IMR-90 (cell line): Measurements from ENCODE around the gene CBX8. TPM values are rescaled to one million over a fixed set of nuclear protein-coding genes. Genes with fewer than 3 reads are reported as not detected.

Experiments
- ATAC-seq: fragments of 200-7000 bp; cut with Tn5 transposase; 2 replicates; pipeline ENCODE4 v1.9.1; 2020; ENCODE audit warnings: low read depth, mild to moderate bottlenecking, moderate library complexity
- BruUV-seq: library from RNA; stranded (reverse); fragments of 400-500 nt; replicated peaks from 2 replicates; lab custom pipeline; 2021; lab: Mats Ljungman, UMichigan
- CTCF ChIA-PET: fragments of 300-600 bp; formaldehyde crosslinking; extraction: SDS; loops from one replicate; lab custom pipeline; 2021; ENCODE audit warnings: antibody characterized with exemption; lab: Yijun Ruan, JAX
- POLR2A ChIA-PET: fragments of 300-600 bp; sonication (Branson Sonifier 250); formaldehyde crosslinking; loops from one replicate; lab custom pipeline; 2022; ENCODE audit warnings: antibody characterized with exemption; ENCODE audit not compliant: unreplicated experiment; lab: Charles Lee
- DNase-seq: peaks from one replicate; pipeline ENCODE4 v3.0.0; 2013
- H2AFZ ChIP-seq: replicated peaks from 2 replicates; pipeline ENCODE3; 2013; ENCODE audit warnings: low read length, mild to moderate bottlenecking; ENCODE audit not compliant: poor library complexity
- H2AK5ac ChIP-seq: 2 replicates; pipeline ENCODE4 v1.6.1; 2013; ENCODE audit warnings: low read depth, low read length, inconsistent platforms
- H2AK9ac ChIP-seq: replicated peaks from 2 replicates; pipeline ENCODE3; 2013; ENCODE audit warnings: mild to moderate bottlenecking, low read depth, low read length, moderate library complexity; ENCODE audit not compliant: poor library complexity
- H2BK120ac ChIP-seq: 2 replicates; pipeline ENCODE4 v1.6.1; 2013; ENCODE audit warnings: low read depth, low read length, inconsistent platforms
- H2BK15ac ChIP-seq: 3 replicates; pipeline ENCODE4 v1.6.1; 2013; ENCODE audit warnings: low read depth, low read length, inconsistent platforms
- H2BK20ac ChIP-seq: 2 replicates; pipeline ENCODE4 v1.6.1; 2013; ENCODE audit warnings: low read depth, mild to moderate bottlenecking, inconsistent platforms, low read length, moderate library complexity
- H2BK5ac ChIP-seq: 2 replicates; pipeline ENCODE4 v1.6.1; 2013; ENCODE audit warnings: mild to moderate bottlenecking, low read depth, low read length, inconsistent platforms; ENCODE audit not compliant: poor library complexity, severe bottlenecking
- H3K14ac ChIP-seq: replicated peaks from 2 replicates; pipeline ENCODE4 v1.6.1; 2013; ENCODE audit warnings: low read depth, low read length, inconsistent platforms
- H3K18ac ChIP-seq: 2 replicates; pipeline ENCODE4 v1.6.1; 2013; ENCODE audit warnings: low read depth, low read length, control low read depth
- H3K23ac ChIP-seq: 2 replicates; pipeline ENCODE4 v1.6.1; 2013; ENCODE audit warnings: low read depth, low read length, inconsistent platforms
- H3K27ac ChIP-seq: 2 replicates; pipeline ENCODE4 v1.5.1; 2013; ENCODE audit warnings: mild to moderate bottlenecking, control low read depth, low read length; ENCODE audit not compliant: insufficient read depth
- H3K27me3 ChIP-seq: 2 replicates; pipeline ENCODE4 v1.6.1; 2013; ENCODE audit warnings: low read length; ENCODE audit not compliant: control insufficient read depth, insufficient read depth
- H3K36me3 ChIP-seq: 2 replicates; pipeline ENCODE4 v1.6.1; 2013; ENCODE audit warnings: low read length, mixed read lengths; ENCODE audit not compliant: control insufficient read depth, insufficient read depth
- H3K4ac ChIP-seq: 2 replicates; pipeline ENCODE4 v1.6.1; 2013; ENCODE audit warnings: low read depth, low read length, inconsistent platforms
- H3K4me1 ChIP-seq: 2 replicates; pipeline ENCODE4 v1.6.1; 2013; ENCODE audit warnings: low read length, mixed read lengths; ENCODE audit not compliant: control insufficient read depth, insufficient read depth
- H3K4me2 ChIP-seq: 2 replicates; pipeline ENCODE4 v1.6.1; 2013; ENCODE audit warnings: low read depth, mild to moderate bottlenecking, control low read depth, low read length, moderate library complexity
- H3K4me3 ChIP-seq: 2 replicates; pipeline ENCODE4 v1.5.1; 2013; ENCODE audit warnings: low read depth, mild to moderate bottlenecking, control low read depth, low read length, moderate library complexity; ENCODE audit not compliant: insufficient read depth
- H3K56ac ChIP-seq: 2 replicates; pipeline ENCODE4 v1.6.1; 2013; ENCODE audit warnings: low read length, inconsistent platforms; ENCODE audit not compliant: insufficient read depth; ENCODE audit errors: extremely low read depth
- H3K79me1 ChIP-seq, 2 experiments: 2 replicates each; pipeline ENCODE4 v1.6.1; 2013; ENCODE audit warnings: low read length in 2 of 2, inconsistent platforms in 1 of 2, low read depth in 1 of 2
- H3K9ac ChIP-seq: 2 replicates; pipeline ENCODE4 v1.6.1; 2013; ENCODE audit warnings: low read depth, low read length, control low read depth
- H3K9me1 ChIP-seq: 2 replicates; pipeline ENCODE4 v1.6.1; 2013; ENCODE audit warnings: low read length, inconsistent platforms; ENCODE audit not compliant: insufficient read depth
- H3K9me3 ChIP-seq: 2 replicates; pipeline ENCODE4 v1.6.1; 2013; ENCODE audit warnings: low read length; ENCODE audit not compliant: control insufficient read depth, insufficient read depth
- H4K20me1 ChIP-seq: 2 replicates; pipeline ENCODE4 v1.6.1; 2013; ENCODE audit warnings: low read length, inconsistent platforms; ENCODE audit not compliant: insufficient read depth
- H4K5ac ChIP-seq: 2 replicates; pipeline ENCODE4 v1.6.1; 2013; ENCODE audit warnings: mild to moderate bottlenecking, low read depth, low read length, control low read depth
- H4K8ac ChIP-seq, 2 experiments: 2 replicates each; pipeline ENCODE4 v1.6.1; 2013; ENCODE audit warnings: low read depth in 2 of 2, low read length in 2 of 2, control low read depth in 1 of 2, inconsistent platforms in 1 of 2
- H4K91ac ChIP-seq: 2 replicates; pipeline ENCODE4 v1.6.1; 2013; ENCODE audit warnings: low read depth, low read length, inconsistent platforms; ENCODE audit not compliant: insufficient read depth
- BHLHE40 ChIP-seq: fragments of 150-350 bp; IDR thresholded peaks from 2 replicates; pipeline ENCODE4 v1.6.1; 2016; ENCODE audit warnings: mild to moderate bottlenecking, low read depth, low read length
- CEBPB ChIP-seq: IDR thresholded peaks from 2 replicates; pipeline ENCODE4 v1.6.1; 2012; ENCODE audit warnings: low read depth, low read length, improper control_type of control experiment
- CHD1 ChIP-seq: IDR thresholded peaks from 2 replicates; pipeline ENCODE4 v1.6.1; 2012; ENCODE audit warnings: low read depth, low read length, improper control_type of control experiment
- FOS ChIP-seq: fragments of 150-350 bp; IDR thresholded peaks from 2 replicates; pipeline ENCODE4 v1.6.1; 2016; ENCODE audit warnings: low read depth, low read length
- MAFK ChIP-seq: IDR thresholded peaks from 2 replicates; pipeline ENCODE4 v1.6.1; 2012; ENCODE audit warnings: low read depth, low read length, improper control_type of control experiment
- MAZ ChIP-seq: IDR thresholded peaks from 2 replicates; pipeline ENCODE4 v1.6.1; 2012; ENCODE audit warnings: low read depth, mild to moderate bottlenecking, low read length, improper control_type of control experiment, moderate library complexity, borderline replicate concordance
- MXI1 ChIP-seq: IDR thresholded peaks from 2 replicates; pipeline ENCODE4 v1.6.1; 2012; ENCODE audit warnings: low read depth, mild to moderate bottlenecking, low read length, moderate library complexity, borderline replicate concordance
- NFE2L2 ChIP-seq: fragments of 150-350 bp; IDR thresholded peaks from 2 replicates; pipeline ENCODE4 v1.6.1; 2016; ENCODE audit warnings: low read depth, mild to moderate bottlenecking, low read length
- RAD21 ChIP-seq: IDR thresholded peaks from 2 replicates; pipeline ENCODE4 v1.6.1; 2012; ENCODE audit warnings: low read length, improper control_type of control experiment
- RCOR1 ChIP-seq: IDR thresholded peaks from 2 replicates; pipeline ENCODE4 v1.6.1; 2012; ENCODE audit warnings: mild to moderate bottlenecking, low read length, improper control_type of control experiment; ENCODE audit not compliant: insufficient replicate concordance
- SMC3 ChIP-seq: fragments of 150-350 bp; IDR thresholded peaks from 2 replicates; pipeline ENCODE4 v1.6.1; 2016; ENCODE audit warnings: low read depth, mild to moderate bottlenecking, antibody characterized with exemption, low read length, moderate library complexity
- WGBS, 2 experiments: methylation state at CpG; one replicate each; pipeline versions ENCODE4 v1.1.5 to v1.1.7; 2013; ENCODE audit warnings: missing lambda C conversion rate in 2 of 2; ENCODE audit not compliant: insufficient read length in 1 of 2; ENCODE audit errors: extremely low coverage in 2 of 2; 5-methylcytosine and 5-hydroxymethylcytosine counted together
- dilution Hi-C: fragments of 300-500 bp; cut with HindIII; formaldehyde crosslinking; loops from one replicate; pipeline ENCODE4 v1.14.3; 2018; ENCODE audit warnings: low sequenced_read_pairs; ENCODE audit not compliant: unreplicated experiment
- in situ Hi-C: fragments of 300-500 bp; cut with MboI; formaldehyde crosslinking; loops from 3 replicates; pipeline ENCODE4 v1.14.3; 2019; ENCODE audit warnings: low sequenced_read_pairs, inconsistent platforms, mixed read lengths
- intact Hi-C: fragments of 100-400 bp; cut with micrococcal nuclease; formaldehyde crosslinking; loops from 2 replicates; pipeline ENCODE4 v1.10.0; 2022
- polyA plus RNA-seq, 3 experiments: library from polyadenylated mRNA; depleted of rRNA; stranded (reverse); fragments of >200 nt; gene quantifications; 2 replicates each; pipeline ENCODE4 v1.2.3, GENCODE V29; 2012; ENCODE audit warnings: low replicate concordance in 1 of 3
- total RNA-seq: library from RNA; depleted of rRNA; stranded (reverse); fragments of >200 nt; gene quantifications from 2 replicates; pipeline ENCODE4 v1.2.3, GENCODE V29; 2012
- TF ChIP-seq, protein P1 (sequence below): conservative IDR thresholded peaks from 2 replicates; pipeline ENCODE4 v1.5.1; 2012; ENCODE audit warnings: mild to moderate bottlenecking, low read depth, low read length, improper control_type of control experiment
- TF ChIP-seq, protein P2 (sequence below): fragments of 150-350 bp; IDR thresholded peaks from 2 replicates; pipeline ENCODE4 v1.6.1; 2017; ENCODE audit warnings: mild to moderate bottlenecking, antibody characterized with exemption, low read length, low read depth
- TF ChIP-seq, protein P3 (sequence below): fragments of 150-350 bp; IDR thresholded peaks from 2 replicates; pipeline ENCODE4 v1.6.1; 2016; ENCODE audit warnings: low read depth, mild to moderate bottlenecking, low read length, moderate library complexity, borderline replicate concordance

Gene CBX8
- total and polyA plus RNA-seq, 2 of the 4 experiments (the other 2 are of a cell fraction) = 3.2 to 5.4 TPM

DNA sequence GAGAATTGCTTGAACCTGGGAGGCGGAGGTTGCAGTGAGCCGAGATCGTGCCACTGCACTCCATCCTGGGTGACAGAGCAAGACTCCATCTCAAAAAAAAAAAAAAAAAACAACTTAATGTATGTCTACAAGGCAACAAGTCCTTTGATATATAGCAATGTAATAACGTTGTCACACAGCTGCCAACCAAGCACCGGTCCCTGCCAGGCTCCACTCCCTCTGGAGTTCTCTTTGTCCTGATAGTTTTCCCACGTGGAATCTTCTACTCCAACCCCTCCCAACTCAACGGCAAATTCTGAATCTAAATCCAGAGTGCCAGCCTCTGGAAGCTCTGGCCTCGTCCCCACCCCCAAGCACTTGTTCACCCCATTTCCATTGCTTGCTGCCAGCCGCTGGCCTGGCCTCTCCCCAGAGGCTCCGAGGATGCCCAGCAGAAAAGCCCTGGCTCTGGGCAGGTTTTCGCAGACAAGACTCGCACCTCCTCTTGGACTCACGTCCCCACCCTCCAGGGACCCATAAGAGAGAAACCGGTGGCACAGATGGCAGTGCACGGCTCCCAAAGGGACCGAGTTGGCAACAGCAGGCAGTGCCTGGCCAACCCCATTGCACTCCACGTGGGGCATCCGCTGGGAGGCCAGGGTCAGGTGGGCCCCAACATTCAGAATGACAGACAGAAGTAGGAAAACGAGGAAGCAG, 34.8 kb downstream of the CBX8 start:
- POLR2A ChIA-PET = no interaction called here
- H4K91ac ChIP-seq = no peak overlapping the region
- TF ChIP-seq RCOR1 (no peak), CHD1 (no peak), SMC3 (no peak), FOS (no peak), NFE2L2 (no peak), MAFK (no peak), MAZ (no peak), MXI1 (no peak), CEBPB (no peak), BHLHE40 (no peak), RAD21 (no peak)
- TF ChIP-seq, protein P1, sequence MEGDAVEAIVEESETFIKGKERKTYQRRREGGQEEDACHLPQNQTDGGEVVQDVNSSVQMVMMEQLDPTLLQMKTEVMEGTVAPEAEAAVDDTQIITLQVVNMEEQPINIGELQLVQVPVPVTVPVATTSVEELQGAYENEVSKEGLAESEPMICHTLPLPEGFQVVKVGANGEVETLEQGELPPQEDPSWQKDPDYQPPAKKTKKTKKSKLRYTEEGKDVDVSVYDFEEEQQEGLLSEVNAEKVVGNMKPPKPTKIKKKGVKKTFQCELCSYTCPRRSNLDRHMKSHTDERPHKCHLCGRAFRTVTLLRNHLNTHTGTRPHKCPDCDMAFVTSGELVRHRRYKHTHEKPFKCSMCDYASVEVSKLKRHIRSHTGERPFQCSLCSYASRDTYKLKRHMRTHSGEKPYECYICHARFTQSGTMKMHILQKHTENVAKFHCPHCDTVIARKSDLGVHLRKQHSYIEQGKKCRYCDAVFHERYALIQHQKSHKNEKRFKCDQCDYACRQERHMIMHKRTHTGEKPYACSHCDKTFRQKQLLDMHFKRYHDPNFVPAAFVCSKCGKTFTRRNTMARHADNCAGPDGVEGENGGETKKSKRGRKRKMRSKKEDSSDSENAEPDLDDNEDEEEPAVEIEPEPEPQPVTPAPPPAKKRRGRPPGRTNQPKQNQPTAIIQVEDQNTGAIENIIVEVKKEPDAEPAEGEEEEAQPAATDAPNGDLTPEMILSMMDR = no peak
- TF ChIP-seq, protein P2, sequence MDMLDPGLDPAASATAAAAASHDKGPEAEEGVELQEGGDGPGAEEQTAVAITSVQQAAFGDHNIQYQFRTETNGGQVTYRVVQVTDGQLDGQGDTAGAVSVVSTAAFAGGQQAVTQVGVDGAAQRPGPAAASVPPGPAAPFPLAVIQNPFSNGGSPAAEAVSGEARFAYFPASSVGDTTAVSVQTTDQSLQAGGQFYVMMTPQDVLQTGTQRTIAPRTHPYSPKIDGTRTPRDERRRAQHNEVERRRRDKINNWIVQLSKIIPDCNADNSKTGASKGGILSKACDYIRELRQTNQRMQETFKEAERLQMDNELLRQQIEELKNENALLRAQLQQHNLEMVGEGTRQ = no peak
- TF ChIP-seq, protein P3, sequence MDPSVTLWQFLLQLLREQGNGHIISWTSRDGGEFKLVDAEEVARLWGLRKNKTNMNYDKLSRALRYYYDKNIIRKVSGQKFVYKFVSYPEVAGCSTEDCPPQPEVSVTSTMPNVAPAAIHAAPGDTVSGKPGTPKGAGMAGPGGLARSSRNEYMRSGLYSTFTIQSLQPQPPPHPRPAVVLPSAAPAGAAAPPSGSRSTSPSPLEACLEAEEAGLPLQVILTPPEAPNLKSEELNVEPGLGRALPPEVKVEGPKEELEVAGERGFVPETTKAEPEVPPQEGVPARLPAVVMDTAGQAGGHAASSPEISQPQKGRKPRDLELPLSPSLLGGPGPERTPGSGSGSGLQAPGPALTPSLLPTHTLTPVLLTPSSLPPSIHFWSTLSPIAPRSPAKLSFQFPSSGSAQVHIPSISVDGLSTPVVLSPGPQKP = no peak
- no peak for ATAC-seq
- no peak overlapping the region for H3K4ac ChIP-seq
- H3K18ac ChIP-seq = no peak overlapping the region
- no peak overlapping the region for H2AK9ac ChIP-seq
- H3K79me1 ChIP-seq = no peaks in the 10 kb centered on the region
- no peak overlapping the region for H3K9ac ChIP-seq
- in situ Hi-C loops = no loop called here
- H2BK5ac ChIP-seq = no peak overlapping the region
- CTCF ChIA-PET = interaction anchor here (1.2 kb wide), 1 partner anchor 15 kb away, joined by 4 read pairs; no protein-coding TSS in a partner anchor
- no peak overlapping the region for H2BK15ac ChIP-seq
- H3K27ac ChIP-seq = no peak overlapping the region
- H3K56ac ChIP-seq = no peak overlapping the region
- 63% methylated on average over 13 of the region's 19 CpGs; no CpG with 5 or more reads in 1 of the 2 experiments for WGBS, 2 experiments
- no TSS peak for BruUV-seq
- H3K9me3 ChIP-seq = no peaks in the 10 kb centered on the region
- no peak overlapping the region for H3K14ac ChIP-seq
- no peak overlapping the region for H2BK20ac ChIP-seq
- H3K27me3 ChIP-seq = peaks cover 29% of the 10 kb centered on the region
- no peaks in the 10 kb centered on the region for H3K36me3 ChIP-seq
- no peaks in the 10 kb centered on the region for H4K20me1 ChIP-seq
- H3K4me2 ChIP-seq = no peak overlapping the region
- dilution Hi-C loops = no loop called here
- H3K4me1 ChIP-seq = no peaks in the 10 kb centered on the region; the same call in 1 of the 2 replicates
- no peak for DNase-seq
- intact Hi-C loops = no loop called here
- no peak overlapping the region for H2AFZ ChIP-seq
- no peak overlapping the region for H3K23ac ChIP-seq
- H2AK5ac ChIP-seq = no peak overlapping the region
- no peaks in the 10 kb centered on the region for H3K9me1 ChIP-seq
- H4K8ac ChIP-seq = no peak overlapping the region
- H4K5ac ChIP-seq = no peak overlapping the region
- no peak overlapping the region for H3K4me3 ChIP-seq
- H2BK120ac ChIP-seq = no peak overlapping the region
